ENCODE data around the gene PRR19. TPM values are rescaled to one million over a fixed set of nuclear protein-coding genes. Genes with fewer than 3 reads are reported as not detected.

The PRR19 gene
- total RNA-seq, 2 donors from 2014 or later, result 1.4 to 2.7 TPM

- no peaks in the 10 kb centered on the region for H3K4me1 ChIP-seq (ENCODE audit: control insufficient read depth, insufficient read depth, low read length)
- no peaks in the 10 kb centered on the region for H3K27me3 Mint-ChIP-seq (ENCODE audit: insufficient read depth)
- WGBS, 2 experiments (ENCODE audit: insufficient coverage in 1 of 2, insufficient read length in 1 of 2), result 0 to 1% methylated on average over 6 to 35 of the region's 71 CpGs
- no peak for TF ChIP-seq CTCF (conservative IDR thresholded peaks at IDR 0.05)
- H3K27ac Mint-ChIP-seq, result peak overlapping the region; percentile 94
- H3K27ac ChIP-seq (ENCODE audit: low read depth, low read length), result peak overlapping the region; percentile 88
- H3K4me3 ChIP-seq (ENCODE audit: low read length), result peak overlapping the region; percentile 90
- peak; percentile 91 for DNase-seq
- H3K9me3 Mint-ChIP-seq, result no peaks in the 10 kb centered on the region
- peaks cover 15% of the 10 kb centered on the region for H3K36me3 Mint-ChIP-seq (ENCODE audit: low read depth)
- H3K9me3 ChIP-seq (ENCODE audit: control insufficient read depth, low read length), result no peaks in the 10 kb centered on the region
- peaks cover 14% of the 10 kb centered on the region for H3K36me3 ChIP-seq (ENCODE audit: control insufficient read depth, insufficient read depth, low read length)
- H3K4me1 Mint-ChIP-seq, result peaks cover 22% of the 10 kb centered on the region
- H3K4me3 Mint-ChIP-seq, result peak overlapping the region; percentile 90
- H3K27me3 ChIP-seq (ENCODE audit: control insufficient read depth, insufficient read depth, low read length, poor library complexity, severe bottlenecking), result no peaks in the 10 kb centered on the region
- peak overlapping the region; percentile 89 for H3K9ac ChIP-seq (ENCODE audit: extremely low read depth, low read length, poor library complexity, severe bottlenecking)
Observed at GRCh38 chr19:42253245-42254088, 48.5 kb upstream of the PRR19 start.

- TF ChIP-seq CTCF (conservative IDR thresholded peaks at IDR 0.05), result peak; percentile 39
- Mint-ChIP-seq H3K27me3 (ENCODE audit: insufficient read depth) (no peaks in the 10 kb centered on the region), H3K4me1 (peaks cover 22% of the 10 kb centered on the region), H3K9me3 (no peaks in the 10 kb centered on the region), H3K27ac (peak overlapping the region; percentile 21), H3K36me3 (ENCODE audit: low read depth) (peaks cover 15% of the 10 kb centered on the region), H3K4me3 (peak overlapping the region; percentile 90)
- Histone ChIP-seq H3K36me3 (ENCODE audit: control insufficient read depth, insufficient read depth, low read length) (peaks cover 10% of the 10 kb centered on the region), H3K9me3 (ENCODE audit: control insufficient read depth, low read length) (no peaks in the 10 kb centered on the region), H3K27ac (ENCODE audit: low read depth, low read length) (peak overlapping the region; percentile 88), H3K9ac (ENCODE audit: extremely low read depth, low read length, poor library complexity, severe bottlenecking) (peak overlapping the region; percentile 89), H3K4me3 (ENCODE audit: low read length) (peak overlapping the region; percentile 85), H3K27me3 (ENCODE audit: control insufficient read depth, insufficient read depth, low read length, poor library complexity, severe bottlenecking) (no peaks in the 10 kb centered on the region), H3K4me1 (ENCODE audit: control insufficient read depth, insufficient read depth, low read length) (no peaks in the 10 kb centered on the region)
- peak; percentile 86 for DNase-seq
- 0% methylated on average over 6 to 64 of the region's 70 CpGs for WGBS, 2 experiments (ENCODE audit: insufficient coverage in 1 of 2, insufficient read length in 1 of 2)
Observed at GRCh38 chr19:42254089-42254849, 47.7 kb upstream of the PRR19 start.

GRCh38 chr19:42254850-42255765 is 46.8 kb upstream of the PRR19 start, which contains the start of gene ERF:
Gene ERF, minus strand, starts transcription at chr19:42255128. Its CDS starts 129 bp downstream, at chr19:42254999.
- Histone ChIP-seq H3K36me3 (ENCODE audit: control insufficient read depth, insufficient read depth, low read length) (peaks cover 3% of the 10 kb centered on the region), H3K4me1 (ENCODE audit: control insufficient read depth, insufficient read depth, low read length) (no peaks in the 10 kb centered on the region), H3K9ac (ENCODE audit: extremely low read depth, low read length, poor library complexity, severe bottlenecking) (peak within 1 kb of the TSS; percentile 89), H3K27ac (ENCODE audit: low read depth, low read length) (peak within 1 kb of the TSS; percentile 88), H3K27me3 (ENCODE audit: control insufficient read depth, insufficient read depth, low read length, poor library complexity, severe bottlenecking) (no peaks in the 10 kb centered on the region), H3K4me3 (ENCODE audit: low read length) (peak within 1 kb of the TSS; percentile 85), H3K9me3 (ENCODE audit: control insufficient read depth, low read length) (no peaks in the 10 kb centered on the region)
- Mint-ChIP-seq H3K4me3 (peak within 1 kb of the TSS; percentile 90), H3K27ac (peak within 1 kb of the TSS; percentile 82), H3K4me1 (peaks cover 22% of the 10 kb centered on the region), H3K36me3 (ENCODE audit: low read depth) (peaks cover 7% of the 10 kb centered on the region), H3K27me3 (ENCODE audit: insufficient read depth) (no peaks in the 10 kb centered on the region), H3K9me3 (no peaks in the 10 kb centered on the region)
- DNase-seq, result peak; percentile 97
- no peak for TF ChIP-seq CTCF (conservative IDR thresholded peaks at IDR 0.05)
- WGBS, 2 experiments (ENCODE audit: insufficient coverage in 1 of 2, insufficient read length in 1 of 2), result 0% methylated on average over 53 of the region's 75 CpGs; no CpG with 5 or more reads in 1 of the 2 experiments

Data from endodermal cell (in vitro differentiated cells).